Stimulated activated CD8-positive, alpha-beta memory T cell treated with anti-CD3 and anti-CD28 coated beads, Interleukin-2, amount 100 ng/mL, for 1 hour (primary cell): ENCODE data around the gene CAMK1D.

Experiments
- DNase-seq, 2 donors: peaks; one replicate each; pipeline ENCODE4 v3.0.0-alpha.2; 2020; ENCODE audit warnings: low read depth in 2 of 2

Gene CAMK1D

DNA sequence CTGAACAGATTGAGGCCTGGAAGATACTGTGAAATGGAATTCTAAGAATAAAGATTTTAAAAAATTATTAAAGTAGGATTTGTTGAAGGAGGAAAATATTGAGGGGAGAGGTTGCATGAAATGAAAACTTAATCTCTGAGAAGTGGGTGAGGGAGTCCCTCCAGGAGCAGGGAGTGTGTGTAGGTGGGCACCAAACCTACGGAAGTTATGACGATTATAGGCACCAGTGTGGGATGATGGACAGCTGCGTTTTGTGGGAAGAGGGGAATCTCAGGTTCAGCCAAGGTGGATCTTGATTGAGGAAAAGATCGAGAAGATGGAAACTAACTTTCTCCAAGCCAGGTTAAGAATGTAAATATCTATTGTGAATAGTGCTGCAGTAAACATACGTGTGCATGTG, 405.7 kb downstream of the CAMK1D start:
- no peak for DNase-seq

DNA sequence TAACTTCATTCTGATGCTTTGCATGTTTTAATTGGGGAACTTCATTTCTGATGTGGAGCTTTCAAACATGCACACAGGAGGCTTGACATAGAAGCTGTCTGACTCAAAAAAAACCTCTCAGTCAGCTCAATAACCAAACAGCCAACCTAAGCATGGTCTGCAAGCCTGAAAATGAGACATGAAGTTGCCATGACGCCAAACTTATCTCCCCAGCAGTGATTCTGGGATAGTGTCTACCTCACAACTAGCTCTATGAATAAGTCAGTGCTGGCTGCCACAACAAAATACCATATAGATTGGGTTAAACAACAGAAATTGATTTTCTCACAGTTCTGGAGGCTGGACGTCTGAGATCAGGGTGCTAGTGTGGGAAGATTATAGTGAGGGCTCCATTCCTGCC, 408.0 kb downstream of the CAMK1D start:
- no peak for DNase-seq

DNA sequence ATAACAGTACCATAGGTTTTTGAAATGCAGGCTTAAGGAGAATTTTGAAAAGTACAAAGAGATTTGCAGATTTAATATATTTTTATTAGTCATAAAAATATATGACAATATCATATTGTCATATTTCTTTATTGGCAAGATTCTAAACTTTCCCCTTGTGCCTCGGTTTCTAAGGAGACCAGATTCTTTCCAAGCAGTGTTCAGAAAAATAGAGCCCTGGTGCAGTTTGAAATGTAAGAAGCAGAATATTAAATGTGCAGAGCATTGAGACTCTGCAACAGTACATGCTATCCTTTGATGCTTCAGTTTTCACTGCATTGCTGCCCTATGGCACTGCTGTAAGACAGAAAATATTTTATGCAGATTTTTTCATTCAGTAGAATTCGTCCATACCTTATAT, 408.9 kb downstream of the CAMK1D start:
- no peak for DNase-seq

DNA sequence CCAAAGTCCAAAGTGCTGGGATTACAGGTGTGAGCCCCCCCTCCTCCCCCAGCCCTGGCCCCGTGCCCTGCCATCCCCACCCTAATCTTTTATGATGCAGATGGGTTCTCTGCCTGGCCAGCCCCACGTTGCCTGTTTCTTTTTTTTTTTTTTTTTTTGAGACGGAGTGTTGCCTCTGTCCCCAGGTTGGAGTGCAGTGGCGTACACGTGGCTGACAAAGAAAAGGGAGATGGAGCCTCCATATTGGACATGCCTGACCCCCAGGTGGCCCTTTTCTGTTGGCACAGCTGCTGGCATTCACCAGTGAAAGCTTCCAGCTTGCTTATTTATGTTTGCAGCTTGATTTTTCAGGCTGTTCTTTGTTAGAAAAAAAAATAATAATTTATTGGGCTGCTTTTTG, 416.9 kb downstream of the CAMK1D start:
- DNase-seq = no peak

DNA sequence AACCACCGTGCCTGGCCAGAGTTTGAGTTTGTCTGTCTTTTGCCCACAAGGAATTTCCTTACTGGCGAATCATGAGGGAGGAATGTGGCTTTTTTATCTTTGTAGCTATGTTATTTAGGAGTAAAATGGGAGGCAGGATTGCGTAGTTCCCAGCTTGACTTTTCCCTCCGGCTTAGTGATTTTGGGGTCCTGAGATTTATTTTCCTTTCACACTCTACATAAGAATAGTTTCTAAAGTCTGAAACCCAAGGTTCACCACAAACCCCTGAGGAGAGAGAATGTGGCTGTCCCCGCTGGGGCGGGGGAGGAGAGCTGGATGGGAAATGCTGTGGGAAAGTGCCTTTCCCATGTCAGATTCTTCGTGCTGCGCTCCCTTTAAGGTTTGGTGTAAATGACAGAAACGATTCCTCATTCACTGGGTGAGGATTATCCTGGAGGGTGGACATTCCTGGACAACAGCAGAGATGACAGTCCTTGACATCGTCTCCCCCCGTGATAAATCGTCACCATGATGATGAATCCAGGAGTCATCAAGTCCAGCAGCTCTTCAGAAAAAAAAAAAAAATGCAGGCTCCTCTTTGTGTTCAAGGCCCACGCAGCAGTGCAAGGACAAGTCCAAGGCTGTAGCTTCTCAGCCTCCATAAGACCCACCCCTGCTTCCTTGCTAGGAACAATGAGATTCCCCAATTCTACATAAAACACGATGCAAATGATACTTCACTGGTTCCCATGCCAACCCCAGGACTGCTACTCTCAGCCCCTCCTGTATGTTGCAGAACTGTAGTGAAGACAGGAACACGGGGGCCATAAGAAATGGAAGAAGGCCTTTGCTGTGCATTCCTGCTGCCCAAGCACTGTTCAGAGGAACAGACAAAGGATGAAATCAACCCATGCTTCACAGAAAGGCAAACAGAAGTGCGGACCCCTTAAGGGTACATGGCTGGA, 419.1 kb downstream of the CAMK1D start:
- DNase-seq = no peak

DNA sequence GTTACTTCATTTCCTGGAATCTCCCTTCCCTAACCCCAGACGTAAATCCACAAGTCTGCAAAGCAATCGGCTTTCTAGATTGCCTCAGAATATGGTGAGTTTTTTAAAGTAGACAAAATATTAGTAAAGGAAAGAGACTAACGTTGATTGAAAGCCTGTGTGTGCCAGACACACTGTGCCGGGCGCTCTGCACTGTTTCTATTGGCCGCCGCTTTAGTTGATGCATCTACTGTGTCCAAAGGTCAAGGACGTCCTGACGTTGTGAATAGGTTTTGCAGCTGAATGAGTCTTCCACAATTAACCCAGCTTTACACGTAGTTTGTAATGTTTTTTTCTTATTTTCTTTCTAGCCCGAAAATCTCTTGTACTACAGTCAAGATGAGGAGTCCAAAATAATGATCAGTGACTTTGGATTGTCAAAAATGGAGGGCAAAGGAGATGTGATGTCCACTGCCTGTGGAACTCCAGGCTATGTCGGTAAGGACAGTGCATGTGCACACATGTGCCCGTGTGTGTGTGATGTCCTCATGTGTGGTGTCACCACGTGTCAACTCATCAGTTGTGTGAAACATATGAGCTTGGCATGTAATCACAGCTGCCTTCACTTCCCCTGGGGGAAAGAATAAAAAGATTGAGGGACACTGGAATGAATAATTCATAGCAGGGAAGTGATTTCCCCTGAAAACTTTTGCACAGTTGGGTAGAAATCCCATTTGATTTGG, 420.1 kb downstream of the CAMK1D start:
- no peak for DNase-seq

DNA sequence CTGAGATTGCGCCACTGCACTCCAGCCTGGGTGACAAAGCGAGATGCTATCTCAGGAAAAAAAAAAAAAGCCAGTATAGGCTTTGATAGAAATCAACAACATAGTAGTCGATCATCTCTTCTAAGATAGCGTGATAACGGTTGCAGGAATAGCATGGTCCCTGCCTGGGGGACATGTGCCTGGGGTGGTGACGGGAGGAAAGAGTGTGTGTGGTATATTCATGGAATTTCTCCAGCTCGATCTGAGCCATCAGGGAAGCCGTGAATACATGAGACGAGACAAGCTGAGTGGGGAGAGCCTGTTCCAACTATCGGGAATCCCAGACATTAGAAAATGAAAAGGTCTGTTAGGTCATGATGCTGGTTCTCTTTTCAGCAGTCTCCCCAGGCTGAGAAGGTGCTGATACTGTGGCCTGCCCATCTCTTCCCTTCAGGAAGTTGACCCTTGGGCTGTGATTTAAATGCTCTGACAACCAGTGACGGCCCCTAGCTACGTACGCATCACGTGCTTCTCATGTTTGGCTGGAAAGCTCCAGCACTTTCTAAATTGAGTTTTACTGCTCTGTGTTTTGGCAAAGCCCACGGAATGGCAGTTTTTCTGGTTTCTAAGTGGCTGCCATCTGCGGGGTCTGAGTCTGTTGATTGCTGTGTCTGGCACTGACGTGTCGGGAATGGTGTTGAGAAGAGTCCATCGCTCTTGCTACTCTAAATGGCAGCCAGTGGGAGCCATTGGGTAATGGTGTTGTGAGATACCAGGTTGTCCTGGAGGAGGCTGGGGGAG, 422.8 kb downstream of the CAMK1D start:
- DNase-seq = no peak

DNA sequence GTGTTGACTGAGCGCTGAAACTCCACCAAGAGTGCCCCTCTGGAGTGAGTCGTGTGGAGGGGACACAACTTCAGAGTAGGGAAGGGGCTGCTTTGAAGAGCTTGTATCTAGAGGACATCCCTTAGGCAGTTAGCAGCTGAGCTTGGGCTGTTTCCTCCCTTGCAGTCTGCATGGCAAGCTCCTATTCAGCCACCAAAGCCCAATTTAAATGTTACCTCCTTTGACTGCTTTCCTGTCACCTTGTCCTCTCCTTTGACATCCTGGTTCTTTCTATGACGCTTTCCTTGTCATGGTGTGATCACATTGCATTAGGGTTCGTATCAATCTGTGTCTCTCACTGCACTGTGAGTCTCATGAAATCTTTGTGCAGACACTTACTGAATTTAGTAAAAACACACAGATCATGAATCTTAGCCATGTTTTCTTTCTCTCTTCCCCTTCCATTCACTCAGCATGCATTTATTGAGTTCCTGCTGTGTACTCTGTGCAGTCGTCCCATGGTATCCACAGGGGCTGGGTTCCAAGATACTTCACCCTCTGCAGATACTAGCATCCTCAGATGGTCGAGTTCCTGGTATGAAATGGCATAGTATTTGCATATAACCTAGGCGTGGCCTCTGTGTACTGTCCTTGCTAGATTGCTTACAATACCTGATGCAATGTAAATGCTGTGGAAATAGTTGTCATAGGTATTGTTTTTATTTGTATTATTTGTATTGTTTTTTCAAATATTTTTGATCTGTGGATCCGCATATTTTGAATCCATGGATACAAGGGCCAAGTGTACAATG, 423.6 kb downstream of the CAMK1D start:
- no peak for DNase-seq

DNA sequence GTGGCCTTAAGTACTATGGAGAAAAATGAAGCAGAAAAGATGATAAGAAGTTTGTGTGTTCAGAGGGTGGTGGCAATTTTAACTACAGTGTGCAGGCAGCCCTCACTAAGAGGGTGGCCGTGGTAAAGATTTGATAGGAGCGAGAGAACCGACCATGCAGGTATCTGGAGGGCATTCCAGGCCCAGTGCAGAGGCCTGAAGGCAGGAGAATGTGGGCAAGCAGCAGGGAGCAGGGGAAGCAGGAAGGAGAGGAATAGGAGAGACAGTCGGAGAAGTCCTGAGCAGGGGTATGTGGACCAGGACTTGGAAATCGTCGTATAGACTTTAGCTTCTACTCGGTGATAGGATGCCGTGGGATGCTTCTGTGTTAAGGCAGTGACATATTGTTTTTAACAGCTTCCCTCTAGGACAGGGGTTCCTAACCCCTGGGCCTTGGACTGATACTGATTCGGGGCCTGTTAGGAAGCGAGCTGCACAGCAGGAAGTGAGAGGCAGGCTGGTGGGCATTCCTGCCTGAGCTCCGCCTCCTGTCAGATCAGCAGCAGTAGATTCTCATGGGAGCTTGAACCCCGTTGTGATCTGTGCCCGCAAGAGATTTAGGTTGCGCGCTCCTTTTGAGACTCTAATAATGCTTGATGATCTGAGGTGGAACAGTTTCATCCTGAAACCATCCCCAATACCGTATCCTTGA, 425.0 kb downstream of the CAMK1D start:
- DNase-seq = no peak

DNA sequence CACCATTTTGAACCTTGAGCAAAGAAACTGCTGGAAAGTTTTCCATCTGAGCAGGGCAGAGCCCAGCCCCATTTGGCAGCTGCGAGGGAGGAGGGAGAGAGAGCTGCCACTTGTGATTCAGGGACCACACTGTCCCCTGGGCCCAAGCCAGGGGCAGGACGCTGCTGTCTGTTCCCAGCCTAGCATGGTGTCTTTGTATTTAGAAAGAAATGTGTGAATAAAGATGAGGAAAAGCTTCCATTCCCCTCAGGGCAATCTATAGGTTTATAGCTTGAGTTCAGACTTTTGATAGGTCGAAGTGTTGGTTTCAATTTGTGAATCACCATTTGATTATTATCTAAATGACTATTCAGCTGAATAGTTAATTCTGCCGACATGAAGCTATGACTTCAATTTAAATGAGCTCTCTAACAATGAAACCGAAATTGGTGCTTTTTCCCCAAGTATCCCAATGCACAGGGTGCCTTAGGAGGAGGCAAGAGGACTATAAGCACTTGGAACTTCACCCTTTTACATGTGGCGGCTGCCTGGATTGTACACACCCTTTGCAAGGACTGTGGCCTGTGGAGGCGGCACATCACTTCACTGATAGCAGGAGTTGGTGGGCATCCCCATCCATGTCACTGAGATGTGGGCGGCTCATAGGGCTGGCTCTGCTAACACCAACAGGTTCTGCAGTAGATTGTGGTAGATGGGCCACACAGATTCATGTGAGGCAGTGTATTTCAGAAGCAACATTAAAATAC, 428.7 kb downstream of the CAMK1D start:
- no peak for DNase-seq

DNA sequence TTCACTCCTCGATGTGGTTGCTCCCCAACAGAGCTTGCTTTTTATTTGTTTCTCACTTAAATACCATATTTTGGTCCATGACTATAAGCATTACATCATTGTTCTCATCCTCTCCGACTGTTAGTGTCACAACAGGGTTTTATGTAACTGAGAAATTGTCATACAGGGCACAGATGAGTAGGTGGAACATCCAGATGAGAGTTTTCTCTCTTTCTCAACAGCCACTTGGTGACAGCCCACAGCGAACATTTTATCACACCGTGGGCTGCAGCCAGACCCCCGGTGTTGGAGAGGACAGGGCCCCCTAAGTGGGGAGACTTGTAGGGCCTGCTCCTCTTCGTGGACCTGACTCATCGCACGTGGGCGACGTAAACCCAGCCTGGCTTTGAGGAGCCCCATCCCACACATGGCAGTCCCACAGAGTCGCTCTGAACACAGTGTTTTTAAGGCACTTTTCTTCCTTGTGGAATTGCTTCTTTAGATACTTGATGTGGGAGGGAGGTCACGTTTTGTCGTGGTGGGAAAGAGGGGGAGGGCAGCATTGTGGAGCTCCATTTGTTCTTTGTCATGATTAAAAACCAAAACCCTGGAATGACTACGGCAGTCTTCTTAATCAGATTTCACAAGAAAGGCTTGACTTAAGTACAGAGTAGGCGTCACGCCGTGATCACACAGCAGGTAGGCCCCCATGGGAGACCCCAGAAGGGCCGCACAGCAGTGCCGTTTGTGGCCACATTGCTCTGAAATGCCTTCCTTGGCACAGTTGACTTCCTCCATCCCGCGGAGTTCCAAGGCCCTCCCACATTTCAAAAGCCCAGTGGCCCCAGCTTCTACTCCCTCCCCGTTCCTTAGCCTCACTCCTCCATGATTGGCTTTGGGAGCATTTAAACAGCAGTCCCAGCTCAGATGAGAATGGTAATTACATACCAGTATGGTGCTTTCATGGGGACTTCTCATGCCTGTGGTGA, 431.6 kb downstream of the CAMK1D start:
- DNase-seq = no peak

DNA sequence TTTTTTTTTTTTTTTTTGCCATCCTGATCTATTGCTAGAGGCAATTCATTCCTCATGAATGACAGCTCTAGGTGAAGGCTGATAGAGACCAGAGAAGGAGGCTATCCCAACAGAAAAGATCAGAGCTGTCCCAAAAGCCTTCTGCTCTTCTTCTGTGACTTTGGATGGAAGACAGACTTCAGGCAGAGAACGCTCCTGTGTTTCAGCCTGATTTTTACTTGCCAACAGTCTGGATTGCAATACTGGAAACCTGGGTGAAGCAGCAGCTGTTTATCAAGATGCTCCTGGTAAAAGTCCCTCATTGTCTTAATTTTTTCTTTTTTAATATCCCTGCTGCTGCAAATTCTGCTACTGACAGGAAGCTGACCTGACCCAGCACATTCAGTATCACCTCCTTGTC, 432.6 kb downstream of the CAMK1D start:
- no peak for DNase-seq

DNA sequence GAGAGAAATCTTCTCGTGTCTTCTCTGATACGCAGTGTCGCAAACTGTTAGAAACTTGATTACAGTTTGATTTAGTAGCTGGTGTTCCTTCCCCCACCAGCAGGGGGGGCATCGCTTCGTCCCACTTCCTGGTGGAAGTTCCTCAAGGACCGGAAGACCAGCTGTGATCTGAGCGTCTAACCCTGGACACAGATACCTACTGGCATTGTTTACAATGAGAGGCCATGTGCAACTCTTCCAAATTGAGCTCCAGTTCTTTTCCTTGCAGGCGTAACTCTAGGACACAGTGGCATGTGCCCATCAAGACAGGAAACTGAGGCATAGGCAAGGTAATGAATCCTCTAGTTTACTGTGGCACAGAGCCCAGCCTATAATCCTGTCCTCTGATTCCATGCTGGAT, 433.2 kb downstream of the CAMK1D start:
- no peak for DNase-seq

DNA sequence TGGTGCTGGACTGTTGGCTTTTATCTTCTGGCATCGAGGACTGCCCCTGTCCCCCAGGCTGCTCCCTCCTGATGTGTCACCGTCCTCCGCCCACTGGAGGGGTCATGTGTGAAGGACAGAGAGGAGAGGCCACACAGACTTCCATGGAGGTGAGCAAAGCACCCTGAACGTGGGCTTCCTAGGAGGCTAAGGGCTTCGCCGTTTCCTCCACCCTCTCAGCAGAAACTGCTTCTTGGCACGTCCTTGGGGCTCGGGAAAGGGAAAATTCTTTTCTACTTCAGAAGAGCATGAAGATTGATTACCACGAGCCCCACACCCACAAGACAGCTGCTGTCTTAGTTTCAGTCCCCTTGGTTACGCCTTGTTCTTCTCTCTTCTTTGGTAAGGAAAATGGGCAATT, 433.9 kb downstream of the CAMK1D start:
- no peak for DNase-seq

DNA sequence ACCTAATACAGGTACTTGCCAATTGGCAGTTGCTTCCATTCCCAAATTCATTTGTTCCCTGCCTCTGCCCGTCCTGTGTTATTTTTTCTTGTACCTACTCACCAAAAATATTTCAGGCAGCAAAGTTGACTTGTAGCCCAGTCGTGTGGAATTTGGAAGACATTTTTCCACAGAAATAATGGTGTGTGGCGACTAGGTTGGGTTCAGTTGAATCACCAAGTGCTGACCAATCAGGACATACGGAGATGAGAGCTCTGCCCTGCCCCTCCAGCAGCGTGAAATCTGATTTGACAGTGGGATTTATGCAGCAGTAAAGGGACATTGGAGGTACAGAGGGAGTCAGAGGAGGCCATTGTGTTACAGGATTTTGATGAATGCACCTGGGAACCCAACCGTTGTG, 435.3 kb downstream of the CAMK1D start:
- DNase-seq = no peak

DNA sequence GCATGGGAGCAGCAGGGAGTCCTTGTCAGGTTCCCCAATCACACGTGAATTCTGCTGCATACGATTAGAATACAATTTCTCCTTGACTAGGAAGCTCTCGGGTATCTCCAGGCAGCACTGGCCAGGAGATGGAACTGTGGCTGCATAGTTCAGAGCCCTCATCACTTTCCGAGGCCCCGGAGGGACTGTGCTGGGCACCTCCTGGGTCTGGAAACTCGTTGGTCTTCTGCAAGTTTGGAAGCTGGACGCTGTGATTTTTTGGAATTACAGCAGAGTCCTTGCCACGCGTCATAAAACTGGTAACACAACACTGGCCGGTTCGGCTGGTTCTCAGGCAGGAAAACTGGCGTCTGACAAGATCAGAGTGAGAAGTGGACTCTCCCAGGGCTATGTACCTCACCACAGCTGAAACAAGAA, 436.1 kb downstream of the CAMK1D start:
- no peak for DNase-seq

DNA sequence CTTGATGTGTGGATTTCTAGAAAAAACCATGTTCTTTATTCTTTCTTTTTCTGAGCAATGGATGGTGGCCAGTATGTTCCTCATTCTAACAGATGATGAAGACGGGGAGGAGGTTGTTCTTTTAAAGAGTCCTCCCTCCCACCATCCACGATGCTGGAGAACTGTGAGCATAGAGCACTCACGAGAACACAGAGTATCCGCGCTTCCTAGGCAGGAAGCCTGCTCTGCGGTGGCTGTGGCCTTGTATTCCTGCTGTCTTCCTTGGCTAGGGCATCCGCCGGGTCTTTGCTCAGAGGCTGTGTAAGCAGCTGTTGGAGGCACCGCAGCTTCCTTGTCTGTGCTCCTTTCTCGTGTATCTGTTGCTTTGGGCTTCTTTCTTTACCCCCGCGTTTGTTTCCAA, 437.9 kb downstream of the CAMK1D start:
- DNase-seq = no peak

DNA sequence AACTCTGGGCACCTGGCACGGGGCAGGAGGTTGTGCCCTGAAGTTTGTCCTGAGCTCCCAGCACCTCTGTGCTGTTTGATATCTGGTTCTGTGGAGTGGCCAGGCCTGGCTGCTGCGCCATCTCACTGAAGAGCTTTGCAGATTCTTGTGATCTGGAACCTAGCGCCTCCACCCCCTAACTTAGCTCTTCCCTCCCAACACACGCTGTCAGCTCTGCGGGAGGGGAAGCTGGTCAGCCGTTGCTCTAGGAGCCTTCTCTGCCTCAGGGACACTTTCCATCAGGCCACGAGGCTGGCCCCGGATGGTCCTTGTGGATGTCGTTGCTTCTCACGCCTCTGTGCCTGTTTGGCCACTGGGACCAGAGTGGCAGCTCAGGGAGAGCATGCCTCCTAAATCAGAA, 438.9 kb downstream of the CAMK1D start:
- DNase-seq = no peak

DNA sequence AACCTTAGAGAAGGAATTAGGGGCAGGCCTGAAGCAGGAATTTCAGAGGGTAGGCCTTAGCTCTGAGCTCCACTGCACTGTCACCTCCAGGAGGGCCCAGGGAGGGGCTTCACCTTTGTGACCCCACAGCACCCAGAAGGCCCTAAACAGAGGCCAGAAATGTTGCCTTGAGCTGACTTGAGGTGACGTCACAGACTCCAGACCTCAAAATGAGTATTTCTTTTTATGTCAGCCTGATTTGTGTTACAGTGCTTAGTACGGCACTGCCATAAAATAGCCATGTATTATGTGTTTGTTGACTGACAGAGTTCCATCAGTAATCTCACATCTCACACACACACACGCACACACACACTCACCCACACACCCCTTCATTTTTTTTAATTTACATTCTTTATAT, 440.9 kb downstream of the CAMK1D start:
- no peak for DNase-seq
